ENCODE data around the gene C1orf159. TPM values are rescaled to one million over a fixed set of nuclear protein-coding genes. Genes with fewer than 3 reads are reported as not detected.
A peak's percentile ranks its signal among the peaks of the same experiment; 100 is the strongest.
"Not testable (repeated sequence)": the region's sequence is repeated elsewhere in the genome, so short reads cannot be mapped to it uniquely, and the experiment has no call there.

C1orf159 gene
- total and polyA plus RNA-seq, 12 donors, result 2.9 to 14.0 (median 4.1) TPM

DNA sequence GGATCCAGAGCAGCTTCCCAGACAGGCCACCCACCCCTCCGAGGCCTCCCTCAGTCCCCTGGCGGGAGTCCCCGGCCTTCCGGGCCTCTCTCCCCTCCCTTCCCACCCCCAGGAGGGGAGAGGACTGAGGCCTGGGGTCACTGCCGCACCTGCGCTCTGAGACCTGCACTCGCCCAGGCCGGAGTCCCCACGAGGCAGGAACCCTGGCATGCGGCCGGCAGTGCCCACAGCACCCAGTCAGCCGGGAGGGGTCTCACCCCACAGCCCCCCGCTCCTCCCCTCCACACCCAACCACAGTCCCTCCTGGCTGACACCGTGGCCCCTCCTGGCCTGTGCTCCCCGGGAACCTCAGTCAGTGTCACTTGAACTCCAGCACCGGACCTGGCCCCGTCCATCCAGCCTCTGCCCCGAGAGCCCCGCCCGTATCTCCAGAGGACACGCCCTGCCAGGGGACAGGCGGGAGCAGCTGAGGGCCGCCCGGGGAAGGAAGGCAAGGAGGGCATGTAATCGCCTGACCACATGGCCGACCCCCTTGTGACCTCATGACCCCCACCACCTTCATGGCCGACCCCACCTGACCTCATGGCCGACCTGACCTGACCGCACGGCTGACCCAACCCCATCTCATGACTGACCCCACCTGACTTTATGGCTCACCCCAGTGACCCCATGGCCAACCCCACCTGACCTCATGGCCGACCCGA, 29.1 kb upstream of the C1orf159 start:
- 78 to 84% methylated on average over 30 to 32 of the region's 32 CpGs for WGBS, 2 donors
- intact Hi-C loops (cut with DNase I), result no loop called here
- Histone ChIP-seq H3K4me1 (peaks cover 0 to 8% (median 0%) of the 10 kb centered on the region in 9 donors), H3K9me3 (no peaks in the 10 kb centered on the region), H3K4me3 (no peak overlapping the region), H3K27me3 (peaks cover 0 to 43% (median 23%) of the 10 kb centered on the region in 7 donors), H3K27ac (peak overlapping the region in 1 of 10 donors; percentile 56), H3K36me3 (no peaks in the 10 kb centered on the region)
- DNase-seq (no peak), ATAC-seq (no peak)
- TF ChIP-seq, protein P1, sequence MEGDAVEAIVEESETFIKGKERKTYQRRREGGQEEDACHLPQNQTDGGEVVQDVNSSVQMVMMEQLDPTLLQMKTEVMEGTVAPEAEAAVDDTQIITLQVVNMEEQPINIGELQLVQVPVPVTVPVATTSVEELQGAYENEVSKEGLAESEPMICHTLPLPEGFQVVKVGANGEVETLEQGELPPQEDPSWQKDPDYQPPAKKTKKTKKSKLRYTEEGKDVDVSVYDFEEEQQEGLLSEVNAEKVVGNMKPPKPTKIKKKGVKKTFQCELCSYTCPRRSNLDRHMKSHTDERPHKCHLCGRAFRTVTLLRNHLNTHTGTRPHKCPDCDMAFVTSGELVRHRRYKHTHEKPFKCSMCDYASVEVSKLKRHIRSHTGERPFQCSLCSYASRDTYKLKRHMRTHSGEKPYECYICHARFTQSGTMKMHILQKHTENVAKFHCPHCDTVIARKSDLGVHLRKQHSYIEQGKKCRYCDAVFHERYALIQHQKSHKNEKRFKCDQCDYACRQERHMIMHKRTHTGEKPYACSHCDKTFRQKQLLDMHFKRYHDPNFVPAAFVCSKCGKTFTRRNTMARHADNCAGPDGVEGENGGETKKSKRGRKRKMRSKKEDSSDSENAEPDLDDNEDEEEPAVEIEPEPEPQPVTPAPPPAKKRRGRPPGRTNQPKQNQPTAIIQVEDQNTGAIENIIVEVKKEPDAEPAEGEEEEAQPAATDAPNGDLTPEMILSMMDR (IDR thresholded peaks at IDR 0.05), result no peak

DNA sequence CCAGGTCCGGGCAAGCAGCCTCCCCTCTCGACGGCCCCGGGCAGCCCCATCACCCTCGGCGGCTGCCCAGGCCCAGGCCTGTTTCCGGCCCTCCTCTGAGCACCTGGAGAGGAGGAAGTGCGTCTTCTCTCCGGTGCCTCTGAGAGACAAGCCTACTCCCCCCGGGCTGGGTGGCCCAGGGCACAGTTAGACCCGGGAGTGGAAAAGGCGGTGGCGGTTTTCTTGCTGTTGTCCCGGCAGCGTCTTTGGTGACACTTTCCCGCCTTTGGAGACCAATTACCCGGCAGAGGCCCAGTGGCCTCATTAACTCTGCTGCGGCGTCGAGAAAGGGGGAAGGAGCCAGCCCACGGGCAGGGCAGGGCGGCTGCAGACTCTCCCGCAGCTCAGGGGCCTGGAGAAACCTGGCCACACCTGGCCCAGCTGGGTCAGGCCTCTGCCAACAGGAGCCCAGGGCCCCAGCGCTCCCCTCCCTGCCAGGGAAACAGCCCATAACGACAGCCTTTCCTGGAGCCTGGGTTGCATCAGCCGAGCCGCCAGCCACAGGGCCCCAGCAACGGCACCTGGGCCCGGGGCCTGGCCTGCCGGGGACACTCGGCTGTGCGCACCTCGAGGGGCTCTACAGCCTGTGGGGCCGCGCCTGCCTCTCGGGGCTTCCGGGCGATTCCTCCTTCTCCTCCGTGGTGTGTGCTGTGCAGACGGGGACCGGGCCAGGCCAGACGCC, 28.4 kb upstream of the C1orf159 start:
- TF ChIP-seq, protein P1 (IDR thresholded peaks at IDR 0.05), result no peak
- H3K4me3 ChIP-seq, result no peak overlapping the region
- no peaks in the 10 kb centered on the region for H3K36me3 ChIP-seq
- peaks cover 0 to 8% (median 0%) of the 10 kb centered on the region in 9 donors for H3K4me1 ChIP-seq
- 57 to 68% methylated on average over 42 of the region's 42 CpGs for WGBS, 2 donors
- H3K9me3 ChIP-seq, result no peaks in the 10 kb centered on the region
- ATAC-seq (no peak), DNase-seq (no peak)
- peak overlapping the region in 1 of 10 donors; percentile 56 for H3K27ac ChIP-seq
- intact Hi-C loops (cut with DNase I), result no loop called here
- peaks cover 0 to 43% (median 23%) of the 10 kb centered on the region in 7 donors for H3K27me3 ChIP-seq

DNA sequence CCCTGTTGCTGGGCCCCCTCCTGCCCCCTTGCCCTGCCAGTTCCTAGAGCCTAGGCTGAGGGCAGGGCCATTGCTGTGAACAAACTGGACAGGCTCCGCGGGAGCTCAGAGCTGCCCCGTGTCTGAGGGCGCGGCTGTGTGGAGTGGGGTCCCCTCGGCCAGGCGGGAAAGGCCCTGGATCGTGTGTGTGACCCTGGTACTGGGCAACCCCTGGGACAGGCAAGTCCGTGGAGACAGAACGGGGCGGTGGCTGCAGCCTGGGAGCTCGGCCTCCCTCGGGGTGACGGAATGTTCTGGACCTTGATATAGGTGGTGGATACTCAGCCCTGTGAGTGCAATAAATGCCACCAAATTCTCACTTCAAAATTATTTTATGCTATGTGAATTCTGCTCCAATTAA, 27.7 kb upstream of the C1orf159 start:
- intact Hi-C loops (cut with DNase I), result no loop called here
- WGBS, 2 donors, result 87 to 88% methylated on average over 14 of the region's 14 CpGs
- peaks cover 0 to 46% (median 26%) of the 10 kb centered on the region in 7 donors for H3K27me3 ChIP-seq
- no peaks in the 10 kb centered on the region for H3K36me3 ChIP-seq
- H3K4me1 ChIP-seq, result peaks cover 0 to 8% (median 0%) of the 10 kb centered on the region in 9 donors
- no peak overlapping the region for H3K27ac ChIP-seq
- TF ChIP-seq, protein P1 (IDR thresholded peaks at IDR 0.05), result no peak
- no peak overlapping the region for H3K4me3 ChIP-seq
- no peak for ATAC-seq
- no peak for DNase-seq
- H3K9me3 ChIP-seq, result no peaks in the 10 kb centered on the region

DNA sequence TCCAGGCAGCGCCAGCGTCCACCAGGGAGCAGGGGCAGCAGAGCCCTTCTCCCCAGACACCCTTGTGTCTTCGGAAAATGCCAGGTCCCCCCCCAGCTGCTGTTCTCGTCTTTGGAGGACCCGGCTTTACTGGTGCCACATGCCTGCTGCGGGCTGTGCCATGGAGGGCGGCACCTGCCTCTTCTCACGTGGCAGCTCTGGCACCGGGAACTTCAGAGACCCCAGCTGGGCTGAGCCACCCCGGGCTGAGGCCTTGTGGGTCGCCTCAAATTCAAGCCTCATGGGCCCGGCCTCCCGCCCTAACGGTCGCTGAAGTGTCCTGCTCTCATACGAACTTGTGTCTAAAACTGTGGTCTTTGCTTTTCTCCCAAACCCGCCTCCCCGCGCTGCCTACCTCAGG, 27.0 kb upstream of the C1orf159 start:
- H3K4me3 ChIP-seq, result no peak overlapping the region
- no peaks in the 10 kb centered on the region for H3K9me3 ChIP-seq
- no peak for DNase-seq
- WGBS, 2 donors, result 74 to 77% methylated on average over 19 of the region's 19 CpGs
- no peaks in the 10 kb centered on the region for H3K36me3 ChIP-seq
- H3K4me1 ChIP-seq, result peaks cover 0 to 8% (median 0%) of the 10 kb centered on the region in 9 donors
- TF ChIP-seq, protein P1 (IDR thresholded peaks at IDR 0.05), result no peak
- peaks cover 0 to 54% (median 33%) of the 10 kb centered on the region in 7 donors for H3K27me3 ChIP-seq
- H3K27ac ChIP-seq, result no peak overlapping the region
- ATAC-seq, result no peak
- intact Hi-C loops (cut with DNase I), result no loop called here

DNA sequence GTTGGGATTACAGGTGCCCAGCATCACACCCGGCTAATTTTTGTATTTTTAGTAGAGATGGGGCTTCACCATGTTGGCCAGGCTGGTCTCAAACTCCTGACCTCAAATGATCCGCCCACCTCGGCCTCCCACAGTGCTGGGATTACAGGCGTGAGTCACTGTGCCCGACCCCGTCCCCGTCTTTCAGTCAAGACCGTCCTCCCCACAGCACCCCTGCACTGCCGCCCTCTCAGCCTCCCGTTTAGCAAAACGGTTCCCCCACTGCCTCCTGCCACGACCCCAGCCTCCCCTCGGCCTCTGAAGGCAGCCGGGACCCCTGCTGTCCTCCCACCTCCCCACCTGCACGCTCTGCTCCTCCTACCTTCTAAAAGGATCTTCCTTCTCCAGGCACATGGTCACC, 26.5 kb upstream of the C1orf159 start:
- intact Hi-C loops (cut with DNase I); H3K9me3 ChIP-seq; H3K4me1 ChIP-seq; ATAC-seq; H3K27ac ChIP-seq; DNase-seq; H3K36me3 ChIP-seq; H3K4me3 ChIP-seq: not testable (repeated sequence)
- H3K27me3 ChIP-seq, result peaks cover 0 to 59% (median 38%) of the 10 kb centered on the region in 7 donors
- WGBS, 2 donors, result 31 to 40% methylated on average over 15 of the region's 15 CpGs

All from heart right ventricle (tissue), 16 donors.